ENCODE results near the gene VAT1.

Gene VAT1

DNA sequence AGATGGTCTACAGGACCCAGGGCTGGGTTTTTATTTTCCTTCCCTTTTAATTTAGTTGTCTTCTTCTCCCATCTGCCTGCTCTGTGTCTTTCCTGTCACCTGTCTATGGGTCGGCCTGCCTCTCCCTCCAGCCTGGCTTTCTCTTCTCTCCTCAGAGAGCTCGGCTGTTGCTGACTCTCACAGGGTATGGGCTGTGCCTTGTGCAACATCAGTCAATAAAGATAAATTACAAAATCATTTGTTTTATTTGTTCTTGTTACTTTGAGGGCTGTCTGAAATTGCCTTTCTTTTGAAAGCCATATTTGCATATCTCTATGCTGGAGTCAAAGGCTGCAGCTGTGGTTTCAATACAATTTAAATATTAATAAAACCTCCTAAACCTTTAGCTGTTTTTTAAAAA, 18.5 kb upstream of the VAT1 start:
- TF ChIP-seq, protein P1, sequence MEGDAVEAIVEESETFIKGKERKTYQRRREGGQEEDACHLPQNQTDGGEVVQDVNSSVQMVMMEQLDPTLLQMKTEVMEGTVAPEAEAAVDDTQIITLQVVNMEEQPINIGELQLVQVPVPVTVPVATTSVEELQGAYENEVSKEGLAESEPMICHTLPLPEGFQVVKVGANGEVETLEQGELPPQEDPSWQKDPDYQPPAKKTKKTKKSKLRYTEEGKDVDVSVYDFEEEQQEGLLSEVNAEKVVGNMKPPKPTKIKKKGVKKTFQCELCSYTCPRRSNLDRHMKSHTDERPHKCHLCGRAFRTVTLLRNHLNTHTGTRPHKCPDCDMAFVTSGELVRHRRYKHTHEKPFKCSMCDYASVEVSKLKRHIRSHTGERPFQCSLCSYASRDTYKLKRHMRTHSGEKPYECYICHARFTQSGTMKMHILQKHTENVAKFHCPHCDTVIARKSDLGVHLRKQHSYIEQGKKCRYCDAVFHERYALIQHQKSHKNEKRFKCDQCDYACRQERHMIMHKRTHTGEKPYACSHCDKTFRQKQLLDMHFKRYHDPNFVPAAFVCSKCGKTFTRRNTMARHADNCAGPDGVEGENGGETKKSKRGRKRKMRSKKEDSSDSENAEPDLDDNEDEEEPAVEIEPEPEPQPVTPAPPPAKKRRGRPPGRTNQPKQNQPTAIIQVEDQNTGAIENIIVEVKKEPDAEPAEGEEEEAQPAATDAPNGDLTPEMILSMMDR (IDR thresholded peaks at IDR 0.05; ENCODE audit: control extremely low read depth, extremely low read depth, low read depth, missing control alignments) = no peak
- POLR2A ChIA-PET = no interaction called here
- CTCF ChIA-PET = interaction anchor here (1.3 kb wide), 1 partner anchor 11 kb away, joined by 3 read pairs; no protein-coding TSS in a partner anchor
- no peak for DNase-seq (ENCODE audit: extremely low spot score)

DNA sequence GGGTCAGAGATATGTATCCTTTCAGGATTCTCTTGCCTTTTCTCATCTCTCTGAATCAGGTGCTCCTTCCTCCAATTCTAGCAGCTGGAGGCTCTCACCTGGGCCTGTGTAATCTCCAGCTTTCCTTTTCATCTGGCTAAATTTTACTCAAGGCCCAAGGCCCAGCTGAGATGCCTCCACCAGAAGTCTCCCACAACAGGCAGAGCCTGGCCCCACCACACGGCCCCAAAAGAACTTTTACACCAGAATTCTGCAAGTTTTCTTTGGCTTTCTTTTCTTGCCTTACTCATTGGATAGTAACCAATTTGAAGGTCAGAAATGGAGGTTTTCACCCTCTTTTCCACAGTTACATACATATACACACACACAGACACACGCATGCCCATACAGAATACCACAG, 17.5 kb upstream of the VAT1 start:
- TF ChIP-seq, protein P1 (IDR thresholded peaks at IDR 0.05; ENCODE audit: control extremely low read depth, extremely low read depth, low read depth, missing control alignments) = no peak
- ChIA-PET CTCF (interaction anchor here (1.0 to 1.3 kb wide), 2 partner anchors 10 to 15 kb away, joined by 3 read pairs; no protein-coding TSS in a partner anchor), POLR2A (no interaction called here)
- no peak for DNase-seq (ENCODE audit: extremely low spot score)

DNA sequence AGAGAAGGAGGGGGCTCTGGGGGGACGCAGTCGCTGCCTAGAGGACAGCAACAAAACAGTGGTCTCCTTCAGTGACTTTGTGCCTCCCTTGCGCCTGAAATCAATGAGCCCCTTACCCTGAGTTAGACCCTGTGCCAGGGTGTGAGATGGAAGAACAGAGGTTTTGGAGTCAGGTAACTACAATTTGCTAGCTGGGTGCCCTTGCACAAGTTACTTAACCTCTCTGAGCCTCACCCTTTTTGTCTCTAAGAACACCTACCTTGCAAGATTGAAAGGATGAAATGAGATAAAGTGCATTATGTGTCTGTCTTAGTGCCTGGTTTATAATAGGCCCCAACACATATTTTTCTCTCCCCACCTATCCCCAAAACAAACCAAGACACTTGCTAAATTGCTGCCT, 12.7 kb upstream of the VAT1 start:
- POLR2A ChIA-PET = no interaction called here
- no peak for DNase-seq (ENCODE audit: extremely low spot score)
- CTCF ChIA-PET = interaction anchor here (1.0 to 3.0 kb wide), 2 partner anchors 11 to 24 kb away, joined by 3 to 11 read pairs; no protein-coding TSS in a partner anchor
- TF ChIP-seq, protein P1 (IDR thresholded peaks at IDR 0.05; ENCODE audit: control extremely low read depth, extremely low read depth, low read depth, missing control alignments) = no peak

DNA sequence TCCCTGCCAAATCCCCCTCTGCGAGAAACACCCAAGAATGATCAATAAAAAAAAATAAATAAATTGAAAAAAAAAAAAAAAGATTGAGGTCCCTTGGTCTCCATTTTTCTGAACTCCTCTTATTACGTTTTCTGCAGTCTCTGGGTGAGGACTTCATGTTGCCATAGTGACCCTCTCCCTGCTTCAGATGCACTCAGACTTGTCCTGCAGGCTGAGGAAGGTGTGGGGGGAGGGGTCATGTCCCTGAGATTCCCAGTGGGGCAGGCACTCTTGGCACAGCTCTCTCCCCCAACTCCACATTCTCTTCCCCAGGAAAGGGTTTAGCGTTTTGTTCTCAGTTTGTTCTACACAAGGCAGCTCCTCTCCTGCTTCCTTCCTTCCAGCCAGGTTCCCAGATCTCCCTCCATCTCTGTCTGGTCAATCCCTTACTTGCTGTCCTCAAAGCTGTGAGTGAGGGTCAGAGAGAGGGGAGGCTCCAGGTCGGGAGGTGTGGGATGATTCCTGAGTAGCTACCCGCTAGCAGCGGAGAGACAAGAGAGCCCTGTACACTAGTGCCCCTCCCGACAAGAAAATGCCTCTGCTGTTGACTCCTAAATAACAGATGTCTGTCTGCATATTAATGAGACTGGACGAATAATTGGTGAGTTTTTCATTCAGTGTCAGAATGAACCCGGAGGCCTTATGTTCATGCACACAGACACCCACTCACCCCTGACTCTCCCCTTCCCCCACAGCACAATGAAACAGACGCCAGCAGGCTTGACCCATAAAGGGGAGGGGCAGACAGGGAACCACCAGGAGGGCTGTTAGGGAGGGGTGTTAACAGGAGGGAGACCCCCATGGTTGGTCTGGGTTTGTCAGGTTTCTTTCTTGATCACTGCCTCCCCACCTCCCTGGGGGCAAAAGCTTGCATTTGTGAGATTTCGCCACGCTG, 12.0 kb upstream of the VAT1 start:
- no peak for DNase-seq (ENCODE audit: extremely low spot score)
- POLR2A ChIA-PET = no interaction called here
- CTCF ChIA-PET = interaction anchor here (0.8 to 3.0 kb wide), 2 partner anchors 10 to 12 kb away, joined by 3 to 11 read pairs; no protein-coding TSS in a partner anchor
- TF ChIP-seq, protein P1 (IDR thresholded peaks at IDR 0.05; ENCODE audit: control extremely low read depth, extremely low read depth, low read depth, missing control alignments) = no peak

DNA sequence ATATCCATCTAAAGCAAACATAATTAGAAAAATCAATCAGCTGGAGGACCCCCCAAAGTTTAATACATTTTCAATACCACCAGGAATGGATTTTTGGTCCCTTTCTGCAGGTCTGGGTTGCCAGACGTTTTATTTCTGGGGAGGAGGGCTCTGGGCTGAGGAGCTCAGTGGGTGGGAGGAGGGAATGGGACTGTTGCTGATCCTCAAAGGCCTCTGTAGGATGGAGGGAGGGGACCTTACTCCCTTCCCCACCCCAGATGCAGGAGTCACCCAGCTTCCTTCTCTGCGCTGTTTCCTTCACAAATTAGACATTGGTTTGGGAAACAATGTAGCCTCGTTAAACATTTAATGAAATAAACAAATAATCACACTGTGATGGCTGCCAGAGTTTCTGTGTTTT, 9.5 kb upstream of the VAT1 start:
- ChIA-PET CTCF (no interaction called here), POLR2A (interaction anchor here (0.7 kb wide), 1 partner anchor 61 kb away, joined by 3 read pairs; no protein-coding TSS in a partner anchor)
- TF ChIP-seq, protein P1 (IDR thresholded peaks at IDR 0.05; ENCODE audit: control extremely low read depth, extremely low read depth, low read depth, missing control alignments) = no peak
- no peak for DNase-seq (ENCODE audit: extremely low spot score)

DNA sequence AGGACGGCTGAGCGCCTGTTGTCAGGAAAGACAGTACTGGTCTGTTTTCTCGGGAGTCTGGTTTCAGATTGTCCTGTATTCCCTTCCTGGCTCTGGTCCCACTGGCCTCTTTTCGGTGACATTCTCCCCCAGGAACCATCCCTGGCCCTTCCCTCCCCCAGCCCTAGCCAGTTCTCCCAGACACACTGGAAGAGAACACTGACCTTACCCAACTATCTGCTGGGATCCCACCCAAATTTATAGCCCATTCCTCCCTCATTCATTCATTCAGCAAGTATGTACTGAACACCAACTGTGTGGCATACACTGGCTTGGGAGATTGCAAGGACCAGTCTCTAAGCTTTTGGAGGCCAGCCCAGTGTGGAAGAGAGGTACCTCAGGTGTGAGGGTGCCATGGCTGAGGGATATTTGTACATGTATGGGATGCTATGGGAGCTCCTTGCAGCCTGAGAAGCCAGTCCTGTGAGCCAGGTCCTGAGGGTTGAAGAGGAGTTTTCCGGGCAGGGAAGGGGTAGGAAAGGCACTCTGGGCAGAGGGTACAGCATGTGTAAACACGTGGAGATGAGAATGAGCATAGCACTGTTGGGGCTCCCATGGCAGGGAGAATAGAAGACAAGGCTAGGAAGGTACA, 8.1 kb upstream of the VAT1 start:
- TF ChIP-seq, protein P1 (IDR thresholded peaks at IDR 0.05; ENCODE audit: control extremely low read depth, extremely low read depth, low read depth, missing control alignments) = no peak
- ChIA-PET CTCF (no interaction called here), POLR2A (no interaction called here)
- no peak for DNase-seq (ENCODE audit: extremely low spot score)
